HCT116 (cell line): ENCODE measurements around the gene PDE6H. TPM values are rescaled to one million over a fixed set of nuclear protein-coding genes. Genes with fewer than 3 reads are reported as not detected.

Source experiments
- ATAC-seq: fragments of 200-7000 bp; cut with Tn5 transposase; 2 replicates; pipeline ENCODE4 v1.9.1; 2020; ENCODE audit warnings: mild to moderate bottlenecking, moderate library complexity
- BruUV-seq: library from RNA; stranded (reverse); fragments of 400-500 nt; replicated peaks from 2 replicates; lab custom pipeline; 2021; lab: Mats Ljungman, UMichigan
- CTCF ChIA-PET: fragments of 300-600 bp; sonication (Branson Sonifier 250); formaldehyde crosslinking; loops from one replicate; lab custom pipeline; 2021; ENCODE audit warnings: antibody characterized with exemption; lab: Charles Lee
- POLR2A ChIA-PET: fragments of 300-600, 350-600 bp; sonication (Branson Sonifier 250); formaldehyde crosslinking; loops from one replicate; lab custom pipeline; 2021; ENCODE audit warnings: antibody characterized with exemption; lab: Charles Lee
- RAD21 ChIA-PET, 2 experiments: fragments of 300-600 bp; sonication (Branson Sonifier 250); formaldehyde crosslinking; loops; one replicate each; lab custom pipeline; 2023; ENCODE audit warnings: low total read pairs in 2 of 2; ENCODE audit not compliant: uncharacterized antibody in 2 of 2, unreplicated experiment in 2 of 2, low non-redundant PET in 1 of 2; lab: Charles Lee
- DNase-seq: peaks from one replicate; pipeline ENCODE4 v3.0.0-alpha.2; 2010; ENCODE audit warnings: low read depth, low spot score
- H2AFZ ChIP-seq: fragments of 200-600 bp; shearing (Covaris generic), sonication (generic); 2 replicates; pipeline ENCODE4 v1.6.1; 2017; ENCODE audit warnings: low read depth, mixed run types, mixed read lengths, antibody characterized with exemption, low read length; ENCODE audit not compliant: poor library complexity, severe bottlenecking
- H3K27ac ChIP-seq: 2 replicates; pipeline ENCODE4 v1.5.1; 2012; ENCODE audit warnings: low read depth, low read length
- H3K27me3 ChIP-seq: fragments of 200-600 bp; sonication (generic); 2 replicates; pipeline ENCODE4 v1.6.1; 2016; ENCODE audit warnings: mixed run types, low read length, mixed read lengths; ENCODE audit not compliant: insufficient read depth
- H3K36me3 ChIP-seq, 2 experiments: fragments of 200-500 bp in 1 of 2; fragments of 200-600 bp in 1 of 2; sonication (Bioruptor generic) in 1 of 2; sonication (generic) in 1 of 2; 2 replicates each; pipeline versions ENCODE4 v1.5.1 to v1.6.1; 2014 to 2016; ENCODE audit warnings: low read length in 2 of 2, inconsistent platforms in 1 of 2, mixed read lengths in 1 of 2, mixed run types in 1 of 2; ENCODE audit not compliant: insufficient read depth in 2 of 2, control insufficient read depth in 1 of 2
- H3K4me1 ChIP-seq, 2 experiments: fragments of 200-600 bp in 1 of 2; sonication (generic) in 1 of 2; 2 replicates each; pipeline versions ENCODE4 v1.5.1 to v1.6.1; 2012 to 2017; ENCODE audit warnings: low read length in 2 of 2, inconsistent platforms in 1 of 2, mild to moderate bottlenecking in 1 of 2, mixed read lengths in 1 of 2, mixed run types in 1 of 2, moderate library complexity in 1 of 2; ENCODE audit not compliant: insufficient read depth in 2 of 2, control insufficient read depth in 1 of 2
- H3K4me2 ChIP-seq: fragments of 200-600 bp; sonication (generic); 2 replicates; pipeline ENCODE4 v1.6.1; 2017; ENCODE audit warnings: mixed run types, low read length, mixed read lengths
- H3K4me3 ChIP-seq, 2 experiments: fragments of 200-600 bp in 1 of 2; sonication (generic) in 1 of 2; replicated peaks in 1 of 2; 2 replicates each; pipeline ENCODE4 v1.5.1; 2011 to 2016; ENCODE audit warnings: low read length in 2 of 2, control low read depth in 1 of 2, low read depth in 1 of 2, mild to moderate bottlenecking in 1 of 2, mixed read lengths in 1 of 2, mixed run types in 1 of 2
- H3K79me2 ChIP-seq: fragments of 200-600 bp; sonication (generic); 2 replicates; pipeline ENCODE4 v1.6.1; 2017; ENCODE audit warnings: mild to moderate bottlenecking, mixed run types, low read length, moderate library complexity, mixed read lengths; ENCODE audit not compliant: insufficient read depth
- H3K9ac ChIP-seq: fragments of 200-600 bp; sonication (generic); 2 replicates; pipeline ENCODE4 v1.6.1; 2016; ENCODE audit warnings: low read length, mixed read lengths
- H3K9me2 ChIP-seq: fragments of 200-600 bp; sonication (generic), shearing (Covaris generic); 2 replicates; pipeline ENCODE4 v1.6.1; 2017; ENCODE audit warnings: mixed run types, mild to moderate bottlenecking, moderate library complexity; ENCODE audit not compliant: insufficient read depth
- H3K9me3 ChIP-seq, 2 experiments: fragments of 200-500 bp in 1 of 2; fragments of 200-600 bp in 1 of 2; sonication (Bioruptor generic) in 1 of 2; sonication (generic) in 1 of 2; 2 replicates each; pipeline ENCODE4 v1.6.1; 2014 to 2017; ENCODE audit warnings: low read length in 2 of 2, mixed read lengths in 2 of 2, inconsistent platforms in 1 of 2, low read depth in 1 of 2, mild to moderate bottlenecking in 1 of 2, mixed run types in 1 of 2, moderate library complexity in 1 of 2; ENCODE audit not compliant: control insufficient read depth in 1 of 2, insufficient read depth in 1 of 2
- H4K20me1 ChIP-seq: fragments of 200-600 bp; sonication (generic), shearing (Covaris generic); 2 replicates; pipeline ENCODE4 v1.6.1; 2017; ENCODE audit warnings: mixed run types, mild to moderate bottlenecking, moderate library complexity; ENCODE audit not compliant: insufficient read depth
- CEBPB ChIP-seq: IDR thresholded peaks from 2 replicates; pipeline ENCODE4 v1.6.1; 2012; ENCODE audit warnings: low read depth
- EGR1 ChIP-seq: IDR thresholded peaks from 2 replicates; pipeline ENCODE4 v1.6.1; 2012; ENCODE audit warnings: low read depth
- ELF1 ChIP-seq: IDR thresholded peaks from 2 replicates; pipeline ENCODE4 v1.6.1; 2012; ENCODE audit warnings: low read depth, borderline replicate concordance
- FOSL1 ChIP-seq: IDR thresholded peaks from 2 replicates; pipeline ENCODE4 v1.6.1; 2012; ENCODE audit warnings: low read depth
- REST ChIP-seq: IDR thresholded peaks from 2 replicates; pipeline ENCODE4 v1.6.1; 2012; ENCODE audit warnings: low read depth
- SIN3A ChIP-seq: IDR thresholded peaks from 2 replicates; pipeline ENCODE4 v1.6.1; 2012; ENCODE audit warnings: low read depth
- SP1 ChIP-seq: IDR thresholded peaks from 2 replicates; pipeline ENCODE4 v1.6.1; 2012; ENCODE audit warnings: low read depth
- TCF7L2 ChIP-seq: IDR thresholded peaks from 2 replicates; pipeline ENCODE4 v1.7.0; 2011; ENCODE audit warnings: borderline replicate concordance, inconsistent platforms; ENCODE audit not compliant: insufficient read depth, insufficient read length; ENCODE audit errors: extremely low read depth
- YY1 ChIP-seq: IDR thresholded peaks from 2 replicates; pipeline ENCODE4 v1.6.1; 2011; ENCODE audit warnings: low read length, low read depth, moderate library complexity, mild to moderate bottlenecking; ENCODE audit not compliant: insufficient replicate concordance; ENCODE audit errors: extremely low read depth
- ZNF274 ChIP-seq: fragments of 200-500 bp; sonication (Bioruptor generic); IDR thresholded peaks from 2 replicates; pipeline ENCODE4 v1.6.1; 2014; ENCODE audit warnings: mild to moderate bottlenecking, low read depth, low read length, inconsistent platforms
- intact Hi-C: fragments of 100-400 bp; cut with micrococcal nuclease; formaldehyde crosslinking; loops from 2 replicates; pipeline ENCODE4 v1.10.0; 2022
- total RNA-seq: library from RNA; stranded (reverse); gene quantifications from one replicate; pipeline ENCODE4 v1.2.1, GENCODE V29; 2021; ENCODE audit not compliant: unreplicated experiment

PDE6H gene
- total RNA-seq, 1 experiment from 2014 or later: not detected

DNA sequence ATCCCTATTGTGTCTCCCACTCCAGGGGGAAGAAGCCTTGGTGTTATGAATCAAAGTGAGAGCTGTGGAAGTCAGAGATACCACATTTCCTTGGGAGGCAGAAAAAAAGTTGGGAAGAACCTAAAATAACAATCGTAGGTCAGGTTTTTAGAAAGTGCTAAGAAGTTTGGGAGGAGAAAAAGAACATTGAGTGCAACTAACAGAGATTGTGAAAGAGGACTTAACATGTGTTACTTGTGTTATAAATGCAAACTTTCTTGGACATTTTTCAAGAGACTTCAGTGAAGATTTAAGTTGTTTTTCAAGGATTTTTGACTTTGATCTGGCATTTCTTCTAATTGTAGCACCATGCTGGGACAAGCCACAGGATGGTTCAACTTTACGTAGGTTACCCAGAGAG lies 26.7 kb upstream of the PDE6H start:
- no peaks in the 10 kb centered on the region for H3K9me3 ChIP-seq
- DNase-seq (no peak), ATAC-seq (no peak)
- H3K4me2 ChIP-seq: no peak overlapping the region
- ChIA-PET POLR2A (no interaction called here), CTCF (no interaction called here), RAD21 (no interaction called here)
- H3K27ac ChIP-seq: no peak overlapping the region
- H3K36me3 ChIP-seq: no peaks in the 10 kb centered on the region
- TF ChIP-seq EGR1 (no peak), REST (no peak), SP1 (no peak)
- no peaks in the 10 kb centered on the region for H3K27me3 ChIP-seq
- H4K20me1 ChIP-seq: no peaks in the 10 kb centered on the region
- H3K4me3 ChIP-seq: no peak overlapping the region
- BruUV-seq: no TSS peak
- intact Hi-C loops: no loop called here
- no peaks in the 10 kb centered on the region for H3K9me2 ChIP-seq
- H2AFZ ChIP-seq: no peak overlapping the region
- no peaks in the 10 kb centered on the region for H3K79me2 ChIP-seq
- H3K9ac ChIP-seq: no peak overlapping the region
- peaks cover 8 to 29% of the 10 kb centered on the region in 2 experiments for H3K4me1 ChIP-seq

DNA sequence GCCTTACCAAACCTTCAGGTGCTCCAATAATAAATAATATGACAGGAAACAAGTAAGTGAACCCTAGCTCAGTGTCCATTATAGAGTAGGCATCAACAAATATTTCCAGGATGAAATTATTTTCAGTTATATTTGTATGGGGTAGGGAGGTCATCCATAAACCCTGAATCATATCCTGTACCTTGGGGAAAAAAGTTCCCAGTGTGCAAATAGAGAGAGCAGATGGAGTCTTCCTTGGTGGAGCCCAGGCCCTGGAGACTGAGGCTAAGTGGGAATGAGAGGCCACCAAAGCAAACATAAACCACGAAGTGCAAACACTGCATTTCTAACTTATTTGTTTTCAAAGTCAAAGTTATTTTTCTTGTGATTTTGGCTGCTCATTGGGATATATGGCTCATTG lies 26.0 kb upstream of the PDE6H start:
- RAD21 ChIA-PET: no interaction called here
- Histone ChIP-seq H3K9ac (no peak overlapping the region), H3K79me2 (no peaks in the 10 kb centered on the region), H3K4me1 (peaks cover 15 to 36% of the 10 kb centered on the region in 2 experiments), H3K27me3 (no peaks in the 10 kb centered on the region), H2AFZ (no peak overlapping the region), H3K36me3 (no peaks in the 10 kb centered on the region), H3K4me3 (no peak overlapping the region), H4K20me1 (no peaks in the 10 kb centered on the region), H3K27ac (no peak overlapping the region), H3K4me2 (no peak overlapping the region), H3K9me3 (no peaks in the 10 kb centered on the region), H3K9me2 (no peaks in the 10 kb centered on the region; the same call in 1 of the 2 replicates)
- no peak for ATAC-seq
- DNase-seq: no peak
- intact Hi-C loops: no loop called here
- TF ChIP-seq ZNF274 (no peak), SIN3A (no peak), CEBPB (no peak), FOSL1 (no peak), TCF7L2 (no peak), ELF1 (no peak), YY1 (no peak), EGR1 (no peak)
- CTCF ChIA-PET: no interaction called here
- no TSS peak for BruUV-seq
- POLR2A ChIA-PET: no interaction called here
